Activated CD4-positive, alpha-beta T cell treated with anti-CD3 and anti-CD28 coated beads, Interleukin-2, amount 10 ng/mL, durations not matched to agents 7 days and 5 days (primary cell): Measurements from ENCODE around the gene MIPOL1. TPM values are rescaled to one million over a fixed set of nuclear protein-coding genes. Genes with fewer than 3 reads are reported as not detected.

Experiments used
- CTCF ChIA-PET: fragments of 350-600 bp; sonication (Branson Sonifier 250); formaldehyde crosslinking; loops from one replicate; lab custom pipeline; 2021; ENCODE audit warnings: antibody characterized with exemption; lab: Charles Lee
- POLR2A ChIA-PET: fragments of 350-600 bp; sonication (Branson Sonifier 250); formaldehyde crosslinking; loops from one replicate; lab custom pipeline; 2021; ENCODE audit warnings: antibody characterized with exemption; lab: Charles Lee
- DNase-seq: peaks from one replicate; pipeline ENCODE4 v3.0.0-alpha.2; 2020
- H3K27ac Mint-ChIP-seq: one replicate; pipeline ENCODE4 v1.8.0; 2021; ENCODE audit warnings: mild to moderate bottlenecking, moderate library complexity, mixed read lengths
- H3K27me3 Mint-ChIP-seq: one replicate; pipeline ENCODE4 v1.8.0; 2021; ENCODE audit warnings: mixed read lengths
- H3K36me3 Mint-ChIP-seq: one replicate; pipeline ENCODE4 v1.8.0; 2021; ENCODE audit warnings: low read depth, mixed read lengths
- H3K4me1 Mint-ChIP-seq: one replicate; pipeline ENCODE4 v1.8.0; 2021; ENCODE audit warnings: mixed read lengths
- H3K4me3 Mint-ChIP-seq: one replicate; pipeline ENCODE4 v1.8.0; 2021; ENCODE audit warnings: mild to moderate bottlenecking, moderate library complexity, mixed read lengths
- H3K9me3 Mint-ChIP-seq: one replicate; pipeline ENCODE4 v1.8.0; 2021; ENCODE audit warnings: mixed read lengths
- total RNA-seq, 2 experiments: library from RNA; stranded (reverse); gene quantifications; one replicate each; pipeline ENCODE4 v1.2.3, GENCODE V29; 2021

Gene MIPOL1
- total RNA-seq, 2 experiments from 2014 or later: not detected

GRCh38 chr14:37253905-37254304, 56.2 kb downstream of the MIPOL1 start:
- no peaks in the 10 kb centered on the region for H3K36me3 Mint-ChIP-seq
- no peak overlapping the region for H3K4me3 Mint-ChIP-seq
- ChIA-PET POLR2A (no interaction called here), CTCF (no interaction called here)
- no peak overlapping the region for H3K27ac Mint-ChIP-seq
- no peaks in the 10 kb centered on the region for H3K4me1 Mint-ChIP-seq
- no peaks in the 10 kb centered on the region for H3K9me3 Mint-ChIP-seq
- no peak for DNase-seq
- H3K27me3 Mint-ChIP-seq: no peaks in the 10 kb centered on the region

- CTCF ChIA-PET: no interaction called here
- no peak overlapping the region for H3K4me3 Mint-ChIP-seq
- POLR2A ChIA-PET: no interaction called here
- H3K4me1 Mint-ChIP-seq: no peaks in the 10 kb centered on the region
- H3K9me3 Mint-ChIP-seq: no peaks in the 10 kb centered on the region
- no peaks in the 10 kb centered on the region for H3K27me3 Mint-ChIP-seq
- H3K36me3 Mint-ChIP-seq: no peaks in the 10 kb centered on the region
- DNase-seq: no peak
- no peak overlapping the region for H3K27ac Mint-ChIP-seq
These were observed 56.7 kb downstream of the MIPOL1 start for GRCh38 chr14:37254411-37254947.

- CTCF ChIA-PET: no interaction called here
- Mint-ChIP-seq H3K27me3 (no peaks in the 10 kb centered on the region), H3K27ac (no peak overlapping the region), H3K9me3 (no peaks in the 10 kb centered on the region), H3K4me1 (no peaks in the 10 kb centered on the region), H3K36me3 (no peaks in the 10 kb centered on the region), H3K4me3 (no peak overlapping the region)
- DNase-seq: no peak
- POLR2A ChIA-PET: no interaction called here
These were observed 59.8 kb downstream of the MIPOL1 start for GRCh38 chr14:37257501-37258070.

- ChIA-PET CTCF (no interaction called here), POLR2A (no interaction called here)
- Mint-ChIP-seq H3K4me1 (no peaks in the 10 kb centered on the region), H3K27me3 (no peaks in the 10 kb centered on the region), H3K27ac (no peak overlapping the region), H3K36me3 (no peaks in the 10 kb centered on the region), H3K9me3 (no peaks in the 10 kb centered on the region), H3K4me3 (no peak overlapping the region)
- DNase-seq: no peak
These were observed 64.9 kb downstream of the MIPOL1 start for GRCh38 chr14:37262649-37263048.

GRCh38 chr14:37263656-37264236, 66.0 kb downstream of the MIPOL1 start:
- no peaks in the 10 kb centered on the region for H3K9me3 Mint-ChIP-seq
- CTCF ChIA-PET: no interaction called here
- no peaks in the 10 kb centered on the region for H3K27me3 Mint-ChIP-seq
- no peak overlapping the region for H3K27ac Mint-ChIP-seq
- no peak overlapping the region for H3K4me3 Mint-ChIP-seq
- H3K4me1 Mint-ChIP-seq: no peaks in the 10 kb centered on the region
- H3K36me3 Mint-ChIP-seq: no peaks in the 10 kb centered on the region
- POLR2A ChIA-PET: no interaction called here
- DNase-seq: no peak

- no peak for DNase-seq
- ChIA-PET CTCF (no interaction called here), POLR2A (no interaction called here)
- H3K4me1 Mint-ChIP-seq: no peaks in the 10 kb centered on the region
- H3K9me3 Mint-ChIP-seq: no peaks in the 10 kb centered on the region
- no peaks in the 10 kb centered on the region for H3K27me3 Mint-ChIP-seq
- H3K36me3 Mint-ChIP-seq: no peaks in the 10 kb centered on the region
- no peak overlapping the region for H3K4me3 Mint-ChIP-seq
- no peak overlapping the region for H3K27ac Mint-ChIP-seq
These were observed 71.1 kb downstream of the MIPOL1 start for GRCh38 chr14:37268788-37269187.

- Mint-ChIP-seq H3K4me1 (no peaks in the 10 kb centered on the region), H3K36me3 (no peaks in the 10 kb centered on the region), H3K27me3 (no peaks in the 10 kb centered on the region), H3K9me3 (no peaks in the 10 kb centered on the region), H3K27ac (no peak overlapping the region), H3K4me3 (no peak overlapping the region)
- ChIA-PET POLR2A (no interaction called here), CTCF (no interaction called here)
- DNase-seq: no peak
These were observed 72.9 kb downstream of the MIPOL1 start for GRCh38 chr14:37270629-37271028.

GRCh38 chr14:37272569-37272968, 74.8 kb downstream of the MIPOL1 start:
- CTCF ChIA-PET: no interaction called here
- Mint-ChIP-seq H3K36me3 (no peaks in the 10 kb centered on the region), H3K27me3 (no peaks in the 10 kb centered on the region), H3K27ac (no peak overlapping the region), H3K9me3 (no peaks in the 10 kb centered on the region), H3K4me1 (no peaks in the 10 kb centered on the region), H3K4me3 (no peak overlapping the region)
- no peak for DNase-seq
- POLR2A ChIA-PET: no interaction called here

GRCh38 chr14:37274652-37275051, 76.9 kb downstream of the MIPOL1 start:
- no peak overlapping the region for H3K27ac Mint-ChIP-seq
- no peaks in the 10 kb centered on the region for H3K9me3 Mint-ChIP-seq
- H3K27me3 Mint-ChIP-seq: no peaks in the 10 kb centered on the region
- H3K4me1 Mint-ChIP-seq: no peaks in the 10 kb centered on the region
- H3K36me3 Mint-ChIP-seq: no peaks in the 10 kb centered on the region
- ChIA-PET CTCF (no interaction called here), POLR2A (no interaction called here)
- DNase-seq: no peak
- H3K4me3 Mint-ChIP-seq: no peak overlapping the region

GRCh38 chr14:37275963-37276362, 78.2 kb downstream of the MIPOL1 start:
- ChIA-PET CTCF (no interaction called here), POLR2A (no interaction called here)
- Mint-ChIP-seq H3K27ac (no peak overlapping the region), H3K4me3 (no peak overlapping the region), H3K9me3 (no peaks in the 10 kb centered on the region), H3K36me3 (no peaks in the 10 kb centered on the region), H3K4me1 (no peaks in the 10 kb centered on the region), H3K27me3 (no peaks in the 10 kb centered on the region)
- no peak for DNase-seq

- no peak overlapping the region for H3K4me3 Mint-ChIP-seq
- CTCF ChIA-PET: no interaction called here
- DNase-seq: no peak
- H3K4me1 Mint-ChIP-seq: no peaks in the 10 kb centered on the region
- POLR2A ChIA-PET: no interaction called here
- no peaks in the 10 kb centered on the region for H3K9me3 Mint-ChIP-seq
- H3K36me3 Mint-ChIP-seq: no peaks in the 10 kb centered on the region
- no peaks in the 10 kb centered on the region for H3K27me3 Mint-ChIP-seq
- no peak overlapping the region for H3K27ac Mint-ChIP-seq
These were observed 81.2 kb downstream of the MIPOL1 start for GRCh38 chr14:37278636-37279538.

GRCh38 chr14:37279818-37280217, 82.1 kb downstream of the MIPOL1 start:
- no peaks in the 10 kb centered on the region for H3K4me1 Mint-ChIP-seq
- POLR2A ChIA-PET: no interaction called here
- H3K9me3 Mint-ChIP-seq: no peaks in the 10 kb centered on the region
- no peak overlapping the region for H3K4me3 Mint-ChIP-seq
- H3K36me3 Mint-ChIP-seq: no peaks in the 10 kb centered on the region
- no peak overlapping the region for H3K27ac Mint-ChIP-seq
- CTCF ChIA-PET: no interaction called here
- DNase-seq: no peak
- no peaks in the 10 kb centered on the region for H3K27me3 Mint-ChIP-seq

GRCh38 chr14:37284760-37285159, 87.0 kb downstream of the MIPOL1 start:
- Mint-ChIP-seq H3K36me3 (no peaks in the 10 kb centered on the region), H3K27ac (no peak overlapping the region), H3K9me3 (no peaks in the 10 kb centered on the region), H3K4me1 (no peaks in the 10 kb centered on the region), H3K27me3 (no peaks in the 10 kb centered on the region), H3K4me3 (no peak overlapping the region)
- DNase-seq: no peak
- CTCF ChIA-PET: no interaction called here
- POLR2A ChIA-PET: no interaction called here
